H1 (cell line): ENCODE results near the gene TJP2. TPM values are rescaled to one million over a fixed set of nuclear protein-coding genes. Genes with fewer than 3 reads are reported as not detected.

Source experiments
- CTCF ChIA-PET: fragments of 300-600 bp; sonication (Branson Sonifier 250); formaldehyde crosslinking; loops from one replicate; lab custom pipeline; 2021; ENCODE audit not compliant: partially characterized antibody; lab: Charles Lee
- POLR2A ChIA-PET: fragments of 300-600 bp; sonication (Branson Sonifier 250); formaldehyde crosslinking; loops from one replicate; lab custom pipeline; 2021; ENCODE audit warnings: inconsistent platforms; ENCODE audit not compliant: partially characterized antibody; lab: Charles Lee
- DNase-seq, 2 experiments: peaks; one replicate each; pipeline versions ENCODE4 v3.0.0 to v3.0.0-alpha.2; 2010 to 2022; ENCODE audit warnings: low spot score in 2 of 2, low read depth in 1 of 2, mixed read lengths in 1 of 2
- FAIRE-seq: peaks from 2 replicates; lab custom pipeline; 2011; peaks lifted over from hg19 to GRCh38; lab: Jason Lieb, UNC
- H2AFZ ChIP-seq: 2 replicates; pipeline ENCODE4 v1.8.1; 2012; ENCODE audit warnings: low read length, inconsistent platforms
- H2AK5ac ChIP-seq: 2 replicates; pipeline ENCODE4 v1.6.1; 2013; ENCODE audit warnings: low read depth, low read length
- H2BK120ac ChIP-seq: replicated peaks from 2 replicates; pipeline ENCODE3; 2013; ENCODE audit warnings: low read depth, low read length, inconsistent platforms
- H2BK12ac ChIP-seq: 2 replicates; pipeline ENCODE4 v1.6.1; 2013; ENCODE audit warnings: low read depth, low read length
- H2BK15ac ChIP-seq: 2 replicates; pipeline ENCODE4 v1.6.1; 2013; ENCODE audit warnings: low read length
- H2BK20ac ChIP-seq: 2 replicates; pipeline ENCODE4 v1.6.1; 2013; ENCODE audit warnings: low read length
- H2BK5ac ChIP-seq: 2 replicates; pipeline ENCODE4 v1.6.1; 2013; ENCODE audit warnings: low read depth, low read length
- H3K14ac ChIP-seq: 2 replicates; pipeline ENCODE4 v1.6.1; 2013; ENCODE audit warnings: inconsistent platforms; ENCODE audit not compliant: insufficient read length
- H3K18ac ChIP-seq: 2 replicates; pipeline ENCODE4 v1.6.1; 2013; ENCODE audit warnings: low read length; ENCODE audit errors: extremely low read depth
- H3K23ac ChIP-seq: 2 replicates; pipeline ENCODE4 v1.6.1; 2013; ENCODE audit warnings: inconsistent platforms; ENCODE audit not compliant: insufficient read length
- H3K23me2 ChIP-seq: 2 replicates; pipeline ENCODE4 v1.6.1; 2013; ENCODE audit warnings: low read depth, low read length
- H3K27ac ChIP-seq: 2 replicates; pipeline ENCODE4 v1.6.1; 2011; ENCODE audit warnings: low read depth, low read length, inconsistent platforms
- H3K27me3 ChIP-seq, 4 experiments: replicated peaks in 1 of 4; 1 replicate in 1 of 4; 2 replicates in 3 of 4; pipeline versions ENCODE4 v1.6.1 to v1.8.1; 2011 to 2013; ENCODE audit warnings: low read length in 3 of 4, mild to moderate bottlenecking in 3 of 4, inconsistent platforms in 2 of 4, mixed read lengths in 2 of 4, moderate library complexity in 1 of 4; ENCODE audit not compliant: control insufficient read depth in 3 of 4, insufficient read depth in 3 of 4; ENCODE audit errors: extremely low read depth in 1 of 4
- H3K36me3 ChIP-seq, 4 experiments: 2 replicates each; pipeline versions ENCODE4 v1.6.1 to v1.8.1; 2011 to 2013; ENCODE audit warnings: mild to moderate bottlenecking in 4 of 4, low read length in 3 of 4, moderate library complexity in 2 of 4, control low read depth in 1 of 4, inconsistent platforms in 1 of 4; ENCODE audit not compliant: insufficient read depth in 4 of 4, control insufficient read depth in 2 of 4
- H3K4ac ChIP-seq: replicated peaks from 2 replicates; pipeline ENCODE3; 2013; ENCODE audit warnings: low read length, low read depth, mixed read lengths, inconsistent platforms; ENCODE audit not compliant: insufficient read length
- H3K4me1 ChIP-seq, 4 experiments: replicated peaks in 1 of 4; 1 replicate in 1 of 4; 2 replicates in 3 of 4; pipeline versions ENCODE4 v1.6.1 to v1.8.1; 2011 to 2013; ENCODE audit warnings: low read length in 3 of 4, inconsistent platforms in 2 of 4, mixed read lengths in 1 of 4; ENCODE audit not compliant: insufficient read depth in 4 of 4, control insufficient read depth in 3 of 4
- H3K4me2 ChIP-seq, 2 experiments: 2 replicates each; pipeline versions ENCODE4 v1.6.1 to v1.8.1; 2011 to 2013; ENCODE audit warnings: low read depth in 2 of 2, low read length in 2 of 2, control low read depth in 1 of 2, inconsistent platforms in 1 of 2, mild to moderate bottlenecking in 1 of 2; ENCODE audit not compliant: insufficient read depth in 1 of 2
- H3K4me3 ChIP-seq, 4 experiments: fragments of 200-600, 300-600 bp in 1 of 4; sonication (generic), shearing (Covaris generic), sonication (Bioruptor Twin) in 1 of 4; 2 replicates each; pipeline versions ENCODE4 v1.5.1 to v1.8.1; 2011 to 2016; ENCODE audit warnings: low read length in 4 of 4, low read depth in 3 of 4, control low read depth in 2 of 4, inconsistent platforms in 2 of 4, mild to moderate bottlenecking in 2 of 4, mixed read lengths in 1 of 4, moderate library complexity in 1 of 4; ENCODE audit not compliant: insufficient read depth in 2 of 4; ENCODE audit errors: extremely low read depth in 1 of 4
- H3K56ac ChIP-seq: replicated peaks from 2 replicates; pipeline ENCODE3; 2013; ENCODE audit warnings: low read depth, mild to moderate bottlenecking, mixed read lengths, low read length, inconsistent platforms; ENCODE audit not compliant: insufficient read length
- H3K79me1 ChIP-seq: 2 replicates; pipeline ENCODE4 v1.6.1; 2013; ENCODE audit warnings: low read depth, low read length, control low read depth
- H3K79me2 ChIP-seq, 2 experiments: 2 replicates each; pipeline versions ENCODE4 v1.6.1 to v1.8.1; 2012 to 2013; ENCODE audit warnings: low read length in 2 of 2, mild to moderate bottlenecking in 2 of 2, inconsistent platforms in 1 of 2; ENCODE audit not compliant: insufficient read depth in 2 of 2, control insufficient read depth in 1 of 2
- H3K9ac ChIP-seq, 4 experiments: replicated peaks in 1 of 4; 1 replicate in 1 of 4; 2 replicates in 3 of 4; pipeline versions ENCODE4 v1.6.1 to v1.8.1; 2011 to 2013; ENCODE audit warnings: low read depth in 3 of 4, low read length in 3 of 4, control low read depth in 2 of 4, mild to moderate bottlenecking in 2 of 4, moderate library complexity in 2 of 4, inconsistent platforms in 1 of 4; ENCODE audit errors: extremely low read depth in 1 of 4
- H3K9me3 ChIP-seq, 2 experiments: 2 replicates each; pipeline versions ENCODE4 v1.6.1 to v1.8.1; 2012 to 2013; ENCODE audit warnings: mild to moderate bottlenecking in 2 of 2, moderate library complexity in 2 of 2, control low read depth in 1 of 2, inconsistent platforms in 1 of 2, low read depth in 1 of 2, low read length in 1 of 2, mixed read lengths in 1 of 2; ENCODE audit not compliant: insufficient read depth in 2 of 2
- H4K20me1 ChIP-seq, 2 experiments: replicated peaks in 1 of 2; 2 replicates each; pipeline versions ENCODE3 to v1.8.1; 2011 to 2013; ENCODE audit warnings: inconsistent platforms in 2 of 2, low read length in 2 of 2, mild to moderate bottlenecking in 1 of 2; ENCODE audit not compliant: insufficient read depth in 2 of 2, control insufficient read depth in 1 of 2
- H4K5ac ChIP-seq: 2 replicates; pipeline ENCODE4 v1.6.1; 2013; ENCODE audit warnings: low read length, low read depth, mixed read lengths, inconsistent platforms; ENCODE audit not compliant: insufficient read length
- H4K8ac ChIP-seq: 2 replicates; pipeline ENCODE4 v1.8.0; 2013; ENCODE audit warnings: mild to moderate bottlenecking, moderate library complexity, low read length, inconsistent platforms; ENCODE audit not compliant: insufficient read depth; ENCODE audit errors: extremely low read depth
- H4K91ac ChIP-seq: replicated peaks from 2 replicates; pipeline ENCODE3; 2013; ENCODE audit warnings: low read length, mixed read lengths, inconsistent platforms; ENCODE audit not compliant: insufficient read length
- ATF3 ChIP-seq: IDR thresholded peaks from 2 replicates; pipeline ENCODE4 v1.6.1; 2011; ENCODE audit warnings: low read depth, mild to moderate bottlenecking, low read length; ENCODE audit not compliant: insufficient read depth
- HDAC6 ChIP-seq: IDR thresholded peaks from one replicate; pipeline ENCODE4 v1.7.1; 2012; ENCODE audit warnings: low read depth, mild to moderate bottlenecking, inconsistent platforms, low read length, moderate library complexity
- NRF1 ChIP-seq: IDR thresholded peaks from 2 replicates; pipeline ENCODE4 v1.6.1; 2011; ENCODE audit warnings: mild to moderate bottlenecking, low read depth, low read length, improper control_type of control experiment
- POU5F1 ChIP-seq: IDR thresholded peaks from 2 replicates; pipeline ENCODE4 v1.6.1; 2011; ENCODE audit warnings: low read depth, mild to moderate bottlenecking, low read length, moderate library complexity
- RNF2 ChIP-seq: fragments of 200-900, 300-1000 bp; sonication (generic); IDR thresholded peaks from 2 replicates; pipeline ENCODE4 v1.7.1; 2016; ENCODE audit warnings: borderline replicate concordance, low read depth, mild to moderate bottlenecking, antibody characterized with exemption, low read length; ENCODE audit not compliant: poor library complexity, severe bottlenecking; ENCODE audit errors: missing control alignments
- SIRT6 ChIP-seq: IDR thresholded peaks from one replicate; pipeline ENCODE4 v1.7.1; 2012; ENCODE audit warnings: low read length, inconsistent platforms
- SRF ChIP-seq: IDR thresholded peaks from 2 replicates; pipeline ENCODE4 v1.6.1; 2011; ENCODE audit warnings: mild to moderate bottlenecking, low read depth, low read length, moderate library complexity
- TBP ChIP-seq: IDR thresholded peaks from 2 replicates; pipeline ENCODE4 v1.6.1; 2011; ENCODE audit warnings: low read depth, low read length, improper control_type of control experiment
- TEAD4 ChIP-seq: IDR thresholded peaks from 2 replicates; pipeline ENCODE4 v1.6.1; 2012; ENCODE audit warnings: low read depth, low read length, inconsistent platforms, mixed read lengths
- whole genome bisulfite sequencing, 2 experiments: shearing (Covaris generic) in 1 of 2; methylation state at CpG; one replicate each; pipeline versions ENCODE4 v1.1.6 to v1.1.7; 2013 to 2015; ENCODE audit warnings: low lambda C conversion rate in 2 of 2, mixed read lengths in 2 of 2, inconsistent platforms in 1 of 2, low coverage in 1 of 2, missing lambda C conversion rate in 1 of 2; ENCODE audit not compliant: insufficient replicate concordance in 2 of 2, insufficient coverage in 1 of 2, insufficient read length in 1 of 2; ENCODE audit errors: extremely low coverage in 1 of 2, missing lambda C conversion rate in 1 of 2; 5-methylcytosine and 5-hydroxymethylcytosine counted together
- polyA plus RNA-seq, 7 experiments: library from polyadenylated mRNA; depleted of rRNA in 3 of 7; stranded (reverse) in 5 of 7; unstranded in 2 of 7; fragments of >200 nt in 5 of 7; fragments of 200-250 nt in 2 of 7; gene quantifications; 1 replicate in 5 of 7; 2 replicates in 1 of 7; 4 replicates in 1 of 7; pipeline versions ENCODE4 v1.2.1 to v1.2.3, GENCODE V29; 2011 to 2013; ENCODE audit warnings: missing spikeins in 2 of 7, mixed read lengths in 2 of 7
- total RNA-seq: library from RNA; stranded (reverse); fragmentation: NEBNext Ultra II Directional; extraction: Animal tissue kit (Norgen Biotek cat#: 25700); gene quantifications from 2 replicates; pipeline ENCODE4 v1.2.1, GENCODE V29; 2021

The TJP2 gene
- total and polyA plus RNA-seq, 2 of the 8 experiments (the other 6 are each of a cell fraction or from before 2014, with no cell fraction given), result 54.9 to 137 TPM

DNA sequence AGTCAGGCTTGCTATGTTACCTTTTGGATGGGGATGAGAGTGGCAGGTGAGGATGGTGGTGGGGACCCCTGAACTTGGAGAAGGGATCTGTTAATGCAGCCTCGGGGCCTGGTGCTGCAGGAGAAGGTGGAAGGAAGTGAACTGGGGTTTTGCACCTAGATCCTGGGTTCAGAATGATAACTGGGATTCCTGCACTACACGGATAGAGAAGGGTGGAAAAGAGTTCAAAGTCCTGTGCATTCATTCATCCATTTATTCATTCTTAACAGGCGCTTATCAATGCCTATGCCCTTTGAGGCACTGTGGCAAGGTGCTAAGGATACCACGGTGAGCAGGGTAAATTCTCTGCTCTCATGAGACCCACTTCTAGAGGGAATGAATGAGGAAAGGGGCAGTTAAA is 41.7 kb upstream of the TJP2 start:
- Histone ChIP-seq H4K91ac (no peak overlapping the region), H3K4me3 (no peak overlapping the region), H3K4me1 (peaks cover 0 to 13% (median 7%) of the 10 kb centered on the region in 4 experiments; a peak in 5 of 7 replicates), H3K23me2 (0 out of 2 replicates have a peak, but pooled peaks cover 2% of the 10 kb centered on the region), H3K4ac (no peak overlapping the region), H3K9ac (no peak overlapping the region), H3K14ac (no peak overlapping the region), H4K8ac (no peak overlapping the region), H2BK15ac (no peak overlapping the region), H3K27me3 (no peaks in the 10 kb centered on the region), H2AFZ (no peak overlapping the region), H3K27ac (no peak overlapping the region), H4K5ac (no peak overlapping the region), H3K23ac (no peak overlapping the region), H3K56ac (no peak overlapping the region), H2BK20ac (no peak overlapping the region), H4K20me1 (peaks cover 0 to 7% of the 10 kb centered on the region in 2 experiments), H3K36me3 (peaks cover 0 to 8% (median 3%) of the 10 kb centered on the region in 4 experiments; a peak in 5 of 8 replicates), H3K9me3 (no peaks in the 10 kb centered on the region), H2BK12ac (no peak overlapping the region), H2BK5ac (no peak overlapping the region), H2AK5ac (no peak overlapping the region), H3K79me1 (peaks cover 21% of the 10 kb centered on the region), H3K4me2 (no peak overlapping the region), H3K18ac (no peak overlapping the region), H3K79me2 (peaks cover 20 to 98% of the 10 kb centered on the region in 2 experiments), H2BK120ac (no peak overlapping the region)
- ChIA-PET POLR2A (interaction anchor here (1.0 to 9.4 kb wide), 5 partner anchors 10 to 42 kb away, joined by 3 to 93 read pairs (median 4); partner anchors contain the start of gene TJP2), CTCF (interaction anchor here (0.7 to 1.8 kb wide), 3 partner anchors 21 to 78 kb away, joined by 3 to 4 read pairs (median 3); no protein-coding TSS in a partner anchor)
- 90% methylated on average over 4 of the region's 4 CpGs; no CpG with 5 or more reads in 1 of the 2 experiments for WGBS, 2 experiments
- no peak for TF ChIP-seq SIRT6
- no peak for TF ChIP-seq HDAC6
- TF ChIP-seq NRF1, result no peak
- TF ChIP-seq RNF2, result no peak
- no peak for TF ChIP-seq SRF
- no peak for TF ChIP-seq TEAD4
- no peak for TF ChIP-seq POU5F1
- TF ChIP-seq TBP, result no peak
- no peak for TF ChIP-seq ATF3
- DNase-seq (no peak), FAIRE-seq (no peak)
